Embryonic facial prominence (tissue), 1 donor: ENCODE results near the gene CTNNA1.

Source experiments
- DNase-seq: peaks from one replicate; pipeline ENCODE4 v3.0.0-alpha.2; 2016; ENCODE audit errors: extremely low spot score

Gene CTNNA1

GRCh38 chr5:138849882-138850281 lies 96.7 kb downstream of the CTNNA1 start:
- no peak for DNase-seq

GRCh38 chr5:138850865-138851435 lies 97.7 kb downstream of the CTNNA1 start:
- DNase-seq = no peak

GRCh38 chr5:138853132-138853531 lies 99.9 kb downstream of the CTNNA1 start:
- no peak for DNase-seq

- no peak for DNase-seq
Observed at GRCh38 chr5:138867011-138867410, 113.8 kb downstream of the CTNNA1 start.

GRCh38 chr5:138869038-138869437 lies 115.8 kb downstream of the CTNNA1 start:
- DNase-seq = no peak

GRCh38 chr5:138869763-138870500 lies 116.7 kb downstream of the CTNNA1 start:
- no peak for DNase-seq

- DNase-seq = no peak
Observed at GRCh38 chr5:138870611-138871010, 117.4 kb downstream of the CTNNA1 start.

GRCh38 chr5:138872841-138873465 lies 119.7 kb downstream of the CTNNA1 start:
- DNase-seq = no peak

GRCh38 chr5:138873466-138874221 lies 120.4 kb downstream of the CTNNA1 start:
- DNase-seq = no peak

GRCh38 chr5:138874241-138874640 lies 121.0 kb downstream of the CTNNA1 start:
- DNase-seq = no peak

GRCh38 chr5:138874771-138875551 lies 121.7 kb downstream of the CTNNA1 start, which contains the start of gene LRRTM2:
TSS of gene LRRTM2 (minus strand) at chr5:138875335. CDS start at chr5:138874911, 424 bp downstream.
- peak; percentile 79 for DNase-seq

GRCh38 chr5:138875552-138875875 lies 122.3 kb downstream of the CTNNA1 start:
- DNase-seq = no peak

GRCh38 chr5:138875946-138876345 lies 122.7 kb downstream of the CTNNA1 start:
- no peak for DNase-seq

GRCh38 chr5:138876811-138877210 lies 123.6 kb downstream of the CTNNA1 start:
- no peak for DNase-seq

GRCh38 chr5:138878437-138879235 lies 125.4 kb downstream of the CTNNA1 start:
- no peak for DNase-seq

- no peak for DNase-seq
Observed at GRCh38 chr5:138883211-138883610, 130.0 kb downstream of the CTNNA1 start.

- DNase-seq = no peak
Observed at GRCh38 chr5:138884094-138884493, 130.9 kb downstream of the CTNNA1 start.

GRCh38 chr5:138884554-138884953 lies 131.3 kb downstream of the CTNNA1 start:
- DNase-seq = no peak

GRCh38 chr5:138889994-138890393 lies 136.8 kb downstream of the CTNNA1 start:
- no peak for DNase-seq

- DNase-seq = no peak
Observed at GRCh38 chr5:138890644-138891043, 137.4 kb downstream of the CTNNA1 start.

GRCh38 chr5:138895918-138896317 lies 142.7 kb downstream of the CTNNA1 start:
- no peak for DNase-seq
